Mesenchymal stem cell (in vitro differentiated cells and primary cell): Measurements from ENCODE around the gene PCSK6.

Experiments used
- DNase-seq: peaks from one replicate; pipeline ENCODE4 v3.0.0-alpha.2; 2013
- H2AFZ ChIP-seq: one replicate; pipeline ENCODE4 v1.6.1; 2013; ENCODE audit warnings: low read depth, mild to moderate bottlenecking, control low read depth, inconsistent platforms, low read length, moderate library complexity
- H2AK5ac ChIP-seq: 2 replicates; pipeline ENCODE4 v1.6.1; 2013; ENCODE audit warnings: low read length, moderate library complexity, mild to moderate bottlenecking, inconsistent platforms; ENCODE audit not compliant: severe bottlenecking
- H2BK120ac ChIP-seq: one replicate; pipeline ENCODE4 v1.6.1; 2013; ENCODE audit warnings: low read depth, mild to moderate bottlenecking, inconsistent platforms, low read length, moderate library complexity
- H2BK12ac ChIP-seq, 2 experiments: one replicate each; pipeline ENCODE4 v1.6.1; 2013; ENCODE audit warnings: inconsistent platforms in 2 of 2, low read length in 2 of 2, mild to moderate bottlenecking in 2 of 2, moderate library complexity in 2 of 2, control low read depth in 1 of 2
- H2BK15ac ChIP-seq: one replicate; pipeline ENCODE4 v1.6.1; 2013; ENCODE audit warnings: mild to moderate bottlenecking, low read depth, inconsistent platforms; ENCODE audit not compliant: poor library complexity, severe bottlenecking
- H2BK5ac ChIP-seq: 2 replicates; pipeline ENCODE4 v1.6.1; 2013; ENCODE audit warnings: low read depth, mild to moderate bottlenecking, low read length, control low read depth, inconsistent platforms; ENCODE audit not compliant: poor library complexity, severe bottlenecking
- H3K14ac ChIP-seq, 2 experiments: one replicate each; pipeline ENCODE4 v1.6.1; 2013; ENCODE audit warnings: inconsistent platforms in 2 of 2, low read length in 2 of 2, control low read depth in 1 of 2, mild to moderate bottlenecking in 1 of 2, moderate library complexity in 1 of 2
- H3K18ac ChIP-seq, 2 experiments: one replicate each; pipeline ENCODE4 v1.6.1; 2013; ENCODE audit warnings: inconsistent platforms in 2 of 2, low read length in 2 of 2, control low read depth in 1 of 2, low read depth in 1 of 2, mild to moderate bottlenecking in 1 of 2
- H3K23ac ChIP-seq, 2 experiments: one replicate each; pipeline ENCODE4 v1.6.1; 2013; ENCODE audit warnings: inconsistent platforms in 2 of 2, low read length in 2 of 2, mild to moderate bottlenecking in 2 of 2, moderate library complexity in 2 of 2, control low read depth in 1 of 2
- H3K27ac ChIP-seq: 2 replicates; pipeline ENCODE4 v1.5.1; 2013; ENCODE audit warnings: mild to moderate bottlenecking, moderate library complexity, low read length, control low read depth, inconsistent platforms; ENCODE audit not compliant: poor library complexity, severe bottlenecking
- H3K27me3 ChIP-seq, 2 experiments: 2 replicates each; pipeline versions ENCODE4 v1.6.1 to v1.7.0; 2013; ENCODE audit warnings: low read length in 2 of 2, mild to moderate bottlenecking in 2 of 2, moderate library complexity in 2 of 2, control low read depth in 1 of 2, inconsistent platforms in 1 of 2; ENCODE audit not compliant: control insufficient read depth in 1 of 2, insufficient read depth in 1 of 2
- H3K36me3 ChIP-seq, 2 experiments: 2 replicates each; pipeline versions ENCODE4 v1.6.1 to v1.7.0; 2013; ENCODE audit warnings: low read length in 2 of 2, control low read depth in 1 of 2, inconsistent platforms in 1 of 2, low read depth in 1 of 2, mild to moderate bottlenecking in 1 of 2; ENCODE audit not compliant: insufficient read depth in 2 of 2, control insufficient read depth in 1 of 2
- H3K4ac ChIP-seq, 2 experiments: one replicate each; pipeline ENCODE4 v1.6.1; 2013; ENCODE audit warnings: inconsistent platforms in 2 of 2, low read length in 2 of 2, mild to moderate bottlenecking in 2 of 2, moderate library complexity in 2 of 2, control low read depth in 1 of 2, low read depth in 1 of 2
- H3K4me1 ChIP-seq: 2 replicates; pipeline ENCODE4 v1.6.1; 2013; ENCODE audit warnings: low read depth, low read length, control low read depth; ENCODE audit not compliant: control insufficient read depth, insufficient read depth
- H3K4me2 ChIP-seq: 2 replicates; pipeline ENCODE4 v1.6.1; 2013; ENCODE audit warnings: low read length, mild to moderate bottlenecking, inconsistent platforms; ENCODE audit not compliant: poor library complexity, severe bottlenecking
- H3K4me3 ChIP-seq, 2 experiments: 2 replicates each; pipeline versions ENCODE4 v1.5.1 to v1.7.0; 2013; ENCODE audit warnings: low read length in 2 of 2, mild to moderate bottlenecking in 2 of 2, control low read depth in 1 of 2, low read depth in 1 of 2; ENCODE audit not compliant: insufficient read depth in 1 of 2
- H3K79me1 ChIP-seq: replicated peaks from 2 replicates; pipeline ENCODE4 v1.6.1; 2013; ENCODE audit warnings: mild to moderate bottlenecking, control low read depth, low read length, inconsistent platforms; ENCODE audit not compliant: poor library complexity, severe bottlenecking
- H3K9ac ChIP-seq: 2 replicates; pipeline ENCODE4 v1.7.0; 2013; ENCODE audit warnings: mild to moderate bottlenecking, low read length, moderate library complexity
- H3K9me3 ChIP-seq: 2 replicates; pipeline ENCODE4 v1.7.0; 2013; ENCODE audit warnings: mild to moderate bottlenecking, low read length; ENCODE audit not compliant: control insufficient read depth
- H4K8ac ChIP-seq: one replicate; pipeline ENCODE4 v1.6.1; 2013; ENCODE audit warnings: inconsistent platforms, mild to moderate bottlenecking, low read length, moderate library complexity
- H4K91ac ChIP-seq: one replicate; pipeline ENCODE4 v1.6.1; 2013; ENCODE audit warnings: mild to moderate bottlenecking, low read length, inconsistent platforms
- WGBS: methylation state at CpG from one replicate; pipeline ENCODE4 v1.1.7; 2013; ENCODE audit warnings: mixed read lengths; 5-methylcytosine and 5-hydroxymethylcytosine counted together

The PCSK6 gene

DNA sequence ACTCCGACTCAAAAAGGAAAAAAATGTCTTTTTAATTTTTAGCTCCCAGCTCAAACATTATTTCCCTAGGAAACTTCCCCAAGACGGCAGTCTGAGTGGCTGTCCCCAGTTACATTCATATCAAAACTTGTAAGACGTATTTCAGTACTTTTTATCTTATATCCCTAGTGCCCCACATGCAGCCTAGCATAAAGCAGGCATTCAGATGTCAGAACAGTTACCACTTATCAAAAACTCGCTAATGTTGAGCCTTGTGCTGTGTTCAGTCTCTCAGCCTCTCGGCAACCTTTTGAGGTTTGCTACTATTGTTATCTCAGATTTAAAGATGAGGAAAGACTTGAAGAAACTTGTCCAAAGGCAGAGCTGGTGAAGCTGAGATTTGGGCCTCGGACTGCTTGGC lies 205.6 kb downstream of the PCSK6 start:
- Histone ChIP-seq H3K27me3 (no peaks in the 10 kb centered on the region), H4K91ac (no peak overlapping the region), H2BK15ac (no peak overlapping the region), H3K4me2 (no peak overlapping the region), H3K9ac (no peak overlapping the region), H3K36me3 (peaks cover 32 to 83% of the 10 kb centered on the region in 2 experiments), H3K14ac (no peak overlapping the region), H3K23ac (no peak overlapping the region), H3K4me1 (no peaks in the 10 kb centered on the region), H3K18ac (no peak overlapping the region), H3K79me1 (peaks cover 22% of the 10 kb centered on the region), H4K8ac (no peak overlapping the region), H3K9me3 (no peaks in the 10 kb centered on the region), H2AK5ac (no peak overlapping the region), H2AFZ (no peak overlapping the region), H3K4ac (no peak overlapping the region), H3K27ac (no peak overlapping the region), H2BK12ac (no peak overlapping the region), H2BK5ac (no peak overlapping the region), H3K4me3 (no peak overlapping the region), H2BK120ac (no peak overlapping the region)
- 97% methylated on average over 6 of the region's 6 CpGs for WGBS
- no peak for DNase-seq

DNA sequence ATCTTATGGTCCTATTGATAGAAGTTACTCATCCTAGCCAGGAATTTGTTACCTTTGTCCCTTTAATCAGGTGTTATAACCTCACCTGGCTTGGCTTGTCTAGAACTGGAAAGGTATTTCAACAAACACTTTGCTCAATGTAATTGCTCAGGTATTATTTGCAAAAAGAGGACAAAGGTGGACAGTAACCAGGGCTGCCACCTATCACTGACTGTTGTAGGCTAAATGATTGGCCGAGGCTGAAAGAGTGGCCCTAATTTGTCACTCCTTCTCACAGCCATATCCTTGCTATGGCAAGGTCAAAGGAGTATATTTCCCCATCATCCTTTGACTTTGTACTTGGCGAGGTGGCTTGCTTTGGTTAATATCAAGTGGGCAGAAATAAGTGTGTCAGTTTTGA lies 209.5 kb downstream of the PCSK6 start:
- Histone ChIP-seq H3K4me3 (no peak overlapping the region), H3K18ac (no peak overlapping the region), H2BK12ac (no peak overlapping the region), H2AFZ (no peak overlapping the region), H3K79me1 (peaks cover 16% of the 10 kb centered on the region), H3K4me1 (peaks cover 7% of the 10 kb centered on the region), H3K14ac (no peak overlapping the region), H2AK5ac (no peak overlapping the region), H3K27ac (no peak overlapping the region), H3K9ac (no peak overlapping the region), H3K4ac (no peak overlapping the region), H3K4me2 (no peak overlapping the region), H4K8ac (no peak overlapping the region), H2BK120ac (no peak overlapping the region), H3K23ac (no peak overlapping the region), H2BK15ac (no peak overlapping the region), H3K36me3 (peaks cover 26 to 61% of the 10 kb centered on the region in 2 experiments), H3K9me3 (no peaks in the 10 kb centered on the region), H3K27me3 (no peaks in the 10 kb centered on the region), H4K91ac (no peak overlapping the region), H2BK5ac (no peak overlapping the region)
- no peak for DNase-seq
- WGBS: 93% methylated on average over 2 of the region's 2 CpGs

DNA sequence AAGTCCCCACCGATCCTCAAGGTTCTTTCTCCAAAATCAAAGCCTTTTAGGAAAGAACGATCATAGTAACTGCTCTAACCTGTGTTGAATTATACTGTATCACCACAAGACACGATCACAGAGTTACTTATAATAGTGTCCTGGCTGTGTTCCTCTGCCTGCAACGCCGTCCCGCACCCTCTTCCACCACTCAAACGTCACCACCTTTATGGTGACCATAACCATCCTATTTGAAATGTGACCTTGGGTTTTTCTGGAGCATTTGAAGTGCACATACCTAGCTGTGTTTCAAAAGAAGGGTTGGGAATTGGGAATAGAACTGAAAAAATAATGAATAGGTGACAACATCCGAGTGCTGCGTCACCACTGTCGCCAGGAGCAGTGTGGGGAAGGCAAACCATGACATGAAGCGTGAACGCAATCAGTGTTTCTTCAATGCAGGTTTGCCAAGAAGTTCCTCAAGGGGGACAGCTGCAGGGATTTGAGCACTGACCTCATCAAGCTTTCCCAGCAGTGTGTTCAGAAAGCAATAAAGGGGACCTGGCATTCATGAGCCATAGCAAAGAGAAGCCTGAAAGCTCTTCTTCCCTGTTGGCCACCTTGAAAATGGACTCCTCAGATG lies 211.5 kb downstream of the PCSK6 start:
- Histone ChIP-seq H3K4me1 (peaks cover 7% of the 10 kb centered on the region), H3K27me3 (no peaks in the 10 kb centered on the region), H4K91ac (no peak overlapping the region), H4K8ac (peak overlapping the region; percentile 20), H3K4me3 (peak overlapping the region; percentile 26 to 90), H2BK15ac (no peak overlapping the region), H2AK5ac (no peak overlapping the region), H2BK120ac (no peak overlapping the region), H3K18ac (peak overlapping the region in 1 of 2 experiments; percentile 68), H3K9me3 (no peaks in the 10 kb centered on the region), H3K9ac (peak overlapping the region; percentile 83), H3K36me3 (peaks cover 22 to 66% of the 10 kb centered on the region in 2 experiments), H3K14ac (peak overlapping the region in 1 of 2 experiments; percentile 90), H2BK5ac (no peak overlapping the region), H3K79me1 (peaks cover 13% of the 10 kb centered on the region), H3K27ac (no peak overlapping the region), H2BK12ac (peak overlapping the region in 1 of 2 experiments; percentile 90), H2AFZ (peak overlapping the region; percentile 78), H3K4me2 (peak overlapping the region; percentile 71), H3K4ac (peak overlapping the region in 1 of 2 experiments; percentile 74), H3K23ac (peak overlapping the region in 1 of 2 experiments; percentile 94)
- WGBS: 79% methylated on average over 11 of the region's 12 CpGs
- no peak for DNase-seq

DNA sequence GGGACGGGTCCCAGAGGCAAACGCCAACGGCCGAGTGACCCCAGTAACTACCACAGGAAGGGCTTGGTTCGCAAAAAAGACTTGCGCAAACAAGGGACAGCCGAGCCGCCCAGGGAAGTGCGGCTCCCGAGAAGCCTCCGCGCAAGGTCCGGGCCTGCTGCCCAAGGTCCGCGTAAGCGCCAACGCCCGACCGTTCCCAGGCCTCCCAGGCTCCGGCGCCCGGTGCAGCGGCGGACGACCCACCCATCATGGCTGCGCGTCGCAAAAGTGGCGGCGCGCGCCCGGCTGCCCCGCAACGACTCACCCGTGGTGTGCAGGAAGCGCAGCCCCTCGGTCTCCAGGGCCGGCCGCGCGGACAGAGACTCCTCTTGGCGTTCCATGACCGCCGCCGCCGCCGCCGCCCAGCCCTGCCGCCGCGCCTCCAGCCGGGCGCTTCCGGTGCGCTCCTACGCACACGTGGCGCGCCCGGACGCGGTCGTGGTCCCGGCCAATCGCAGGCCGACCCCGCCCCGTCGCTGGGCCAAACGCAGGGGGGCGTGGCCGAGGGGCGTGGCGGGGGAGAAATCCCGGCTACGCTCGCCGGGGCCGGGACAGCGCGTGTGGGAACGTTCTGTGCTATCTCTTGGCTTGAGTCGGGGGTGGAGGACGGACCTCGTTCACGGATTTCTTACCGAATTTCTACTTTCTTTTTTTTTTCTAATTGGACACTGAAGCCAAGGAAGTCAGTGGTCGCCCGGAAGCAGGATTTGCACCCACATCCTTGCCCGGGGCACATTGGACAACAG lies 212.3 kb downstream of the PCSK6 start, which contains the start of gene SELENOS:
Gene SELENOS, minus strand, starts transcription at position 448 of the 785 bp plus-strand sequence. Its CDS starts 68 bp downstream, at position 380.
- H3K36me3 ChIP-seq: peaks cover 24 to 66% of the 10 kb centered on the region in 2 experiments
- peak within 1 kb of the TSS; percentile 95 for H3K9ac ChIP-seq
- peak within 1 kb of the TSS; percentile 74 to 75 for H3K4ac ChIP-seq
- H2AK5ac ChIP-seq: no peak within 1 kb of the TSS
- H2BK12ac ChIP-seq: peak within 1 kb of the TSS in 1 of 2 experiments; percentile 90
- peak within 1 kb of the TSS; percentile 90 for H2AFZ ChIP-seq
- peak within 1 kb of the TSS in 1 of 2 experiments; percentile 96 for H3K14ac ChIP-seq
- H2BK15ac ChIP-seq: no peak within 1 kb of the TSS
- peaks cover 12% of the 10 kb centered on the region for H3K79me1 ChIP-seq
- H4K91ac ChIP-seq: peak within 1 kb of the TSS; percentile 87
- WGBS: 1% methylated on average over 75 of the region's 91 CpGs
- H3K27me3 ChIP-seq: no peaks in the 10 kb centered on the region
- H2BK5ac ChIP-seq: no peak within 1 kb of the TSS
- H3K27ac ChIP-seq: peak within 1 kb of the TSS; percentile 60
- peak within 1 kb of the TSS; percentile 75 to 87 for H3K18ac ChIP-seq
- DNase-seq: peak; percentile 89
- peak within 1 kb of the TSS in 1 of 2 experiments; percentile 96 for H3K23ac ChIP-seq
- peak within 1 kb of the TSS; percentile 75 for H4K8ac ChIP-seq
- peak within 1 kb of the TSS; percentile 66 for H2BK120ac ChIP-seq
- H3K4me1 ChIP-seq: peaks cover 7% of the 10 kb centered on the region
- no peaks in the 10 kb centered on the region for H3K9me3 ChIP-seq
- peak within 1 kb of the TSS; percentile 90 to 95 for H3K4me3 ChIP-seq
- peak within 1 kb of the TSS; percentile 71 for H3K4me2 ChIP-seq
